Ascending aorta (tissue), 2 donors: Measurements from ENCODE around the gene ARSG. TPM values are rescaled to one million over a fixed set of nuclear protein-coding genes. Genes with fewer than 3 reads are reported as not detected.
"Not testable (repeated sequence)": the region's sequence is repeated elsewhere in the genome, so short reads cannot be mapped to it uniquely, and the experiment has no call there.

ENCODE experiments used
- DNase-seq, 2 donors: peaks; one replicate each; pipeline ENCODE4 v3.0.0-alpha.2; 2019; ENCODE audit warnings: low spot score in 2 of 2
- H3K27ac ChIP-seq, 2 donors: fragments of 200-600 bp; sonication (generic); one replicate each; pipeline ENCODE4 v1.5.1; 2016 to 2017; ENCODE audit warnings: mild to moderate bottlenecking in 1 of 2
- H3K27me3 ChIP-seq: fragments of 200-600 bp; sonication (generic); one replicate; pipeline ENCODE4 v1.5.1; 2017
- H3K36me3 ChIP-seq, 2 donors: fragments of 200-600 bp; sonication (generic); one replicate each; pipeline ENCODE4 v1.5.1; 2016
- H3K4me1 ChIP-seq, 2 donors: fragments of 200-600 bp; sonication (generic); one replicate each; pipeline ENCODE4 v1.5.1; 2016 to 2017; ENCODE audit warnings: mild to moderate bottlenecking in 1 of 2
- H3K4me3 ChIP-seq, 2 donors: fragments of 200-600 bp; sonication (generic); one replicate each; pipeline ENCODE4 v1.5.1; 2016 to 2017; ENCODE audit warnings: mild to moderate bottlenecking in 1 of 2
- H3K9me3 ChIP-seq, 2 donors: fragments of 200-600 bp; sonication (generic); one replicate each; pipeline ENCODE4 v1.5.1; 2016
- CTCF ChIP-seq, 3 experiments: fragments of 200-600 bp in 2 of 3; fragments of 450-650 bp in 1 of 3; sonication (generic) in 2 of 3; IDR thresholded peaks; one replicate each; pipeline ENCODE4 v1.5.1; 2016 to 2019; ENCODE audit warnings: antibody characterized with exemption in 3 of 3, mild to moderate bottlenecking in 1 of 3, moderate library complexity in 1 of 3
- intact Hi-C: fragments of 100-400 bp; cut with DNase I; formaldehyde crosslinking; loops from one replicate; pipeline ENCODE4 v1.15.1; 2023
- total RNA-seq: library from RNA; depleted of rRNA; stranded (reverse); fragments of >200 nt; gene quantifications from one replicate; pipeline ENCODE4 v1.1.0, GENCODE V29; 2016

The ARSG gene
- total RNA-seq, 1 donor from 2014 or later: 7.3 TPM

- intact Hi-C loops: no loop called here
- peak; percentile 32 to 68 for DNase-seq
- no peaks in the 10 kb centered on the region for H3K27me3 ChIP-seq
- no peaks in the 10 kb centered on the region for H3K4me1 ChIP-seq
- H3K4me3 ChIP-seq: no peak overlapping the region
- H3K36me3 ChIP-seq: no peaks in the 10 kb centered on the region
- TF ChIP-seq CTCF (IDR thresholded peaks at IDR 0.05): no peak
- H3K27ac ChIP-seq: no peak overlapping the region
- H3K9me3 ChIP-seq: no peaks in the 10 kb centered on the region
Measured at GRCh38 chr17:68346448-68346847, 55.2 kb downstream of the ARSG start.

DNA sequence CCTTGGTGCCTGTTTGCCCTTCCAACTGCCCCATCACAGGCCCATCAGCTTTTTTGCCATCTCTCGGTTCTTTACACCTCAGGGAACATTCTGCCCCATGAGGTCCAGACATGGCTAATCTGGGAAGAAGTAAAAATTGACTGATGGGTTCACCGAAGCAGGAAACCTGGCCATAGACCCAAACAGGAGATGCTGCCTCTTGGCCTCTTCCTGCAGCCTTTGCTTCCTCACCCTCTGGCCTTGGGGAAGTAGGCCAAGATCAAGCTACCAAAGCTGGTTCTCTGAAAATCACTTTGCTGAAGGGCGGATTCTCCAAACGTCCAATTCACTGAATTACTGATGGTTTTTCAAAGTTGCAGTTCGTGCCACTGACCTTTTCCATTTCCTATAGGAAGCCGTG, 56.1 kb downstream of the ARSG start:
- H3K27me3 ChIP-seq: no peaks in the 10 kb centered on the region
- DNase-seq: no peak
- no peak overlapping the region for H3K27ac ChIP-seq
- no peaks in the 10 kb centered on the region for H3K9me3 ChIP-seq
- no peak for TF ChIP-seq CTCF (IDR thresholded peaks at IDR 0.05)
- no peak overlapping the region for H3K4me3 ChIP-seq
- H3K36me3 ChIP-seq: no peaks in the 10 kb centered on the region
- intact Hi-C loops: no loop called here
- no peaks in the 10 kb centered on the region for H3K4me1 ChIP-seq

DNA sequence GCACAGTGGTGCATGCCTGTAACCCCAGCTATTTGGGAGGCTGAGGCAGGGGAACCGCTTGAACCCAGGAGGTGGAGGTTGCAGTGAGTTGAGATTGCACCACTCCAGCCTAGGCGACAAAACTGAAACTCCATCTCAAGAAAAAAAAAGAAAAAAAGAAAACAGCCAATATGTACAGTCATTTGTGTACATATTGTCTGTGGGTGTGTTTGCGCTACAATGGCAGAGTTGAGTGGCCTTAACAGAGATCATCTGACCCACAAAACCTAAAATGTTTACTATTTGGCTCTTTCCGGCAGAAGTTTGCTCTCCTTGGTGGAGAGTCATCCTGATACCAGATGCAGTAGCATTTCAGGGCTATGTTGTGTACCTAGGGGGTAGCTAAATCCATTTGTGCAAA, 57.9 kb downstream of the ARSG start:
- Histone ChIP-seq H3K4me3 (no peak overlapping the region), H3K9me3 (no peaks in the 10 kb centered on the region), H3K27me3 (no peaks in the 10 kb centered on the region), H3K4me1 (no peaks in the 10 kb centered on the region), H3K36me3 (no peaks in the 10 kb centered on the region), H3K27ac (no peak overlapping the region)
- intact Hi-C loops: no loop called here
- DNase-seq: no peak
- TF ChIP-seq CTCF (IDR thresholded peaks at IDR 0.05): no peak

- Histone ChIP-seq H3K27ac (no peak overlapping the region), H3K4me1 (peaks cover 0 to 2% of the 10 kb centered on the region in 2 donors), H3K36me3 (no peaks in the 10 kb centered on the region), H3K27me3 (no peaks in the 10 kb centered on the region), H3K4me3 (no peak overlapping the region), H3K9me3 (no peaks in the 10 kb centered on the region)
- intact Hi-C loops: no loop called here
- DNase-seq: no peak
- TF ChIP-seq CTCF (IDR thresholded peaks at IDR 0.05): no peak
Measured at GRCh38 chr17:68351395-68351794, 60.1 kb downstream of the ARSG start.

- no peak for DNase-seq
- Histone ChIP-seq H3K27me3 (no peaks in the 10 kb centered on the region), H3K27ac (no peak overlapping the region), H3K36me3 (no peaks in the 10 kb centered on the region), H3K4me1 (peaks cover 0 to 2% of the 10 kb centered on the region in 2 donors), H3K9me3 (no peaks in the 10 kb centered on the region), H3K4me3 (no peak overlapping the region)
- no peak for TF ChIP-seq CTCF (IDR thresholded peaks at IDR 0.05)
- intact Hi-C loops: no loop called here
Measured at GRCh38 chr17:68352041-68352440, 60.7 kb downstream of the ARSG start.

DNA sequence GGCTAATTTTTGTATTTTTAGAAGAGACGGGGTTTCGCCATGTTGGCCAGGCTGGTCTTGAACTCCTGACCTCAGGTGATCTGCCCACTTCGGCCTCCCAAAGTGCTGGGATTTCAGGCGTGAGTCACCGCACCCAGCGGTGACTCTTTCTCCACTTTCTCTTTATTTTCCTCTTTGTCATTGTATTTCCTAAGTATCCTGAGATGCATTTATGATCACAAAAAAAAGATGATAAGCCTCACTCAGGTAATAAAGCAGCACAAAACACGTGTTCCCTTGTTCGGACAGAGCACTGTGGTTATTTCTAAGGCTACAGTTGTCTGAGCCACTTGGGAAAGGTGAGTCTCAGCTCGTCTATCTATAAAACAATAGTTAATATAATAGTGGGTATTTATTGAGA, 61.4 kb downstream of the ARSG start:
- H3K4me3 ChIP-seq, H3K4me1 ChIP-seq, DNase-seq, intact Hi-C loops, H3K9me3 ChIP-seq, H3K27ac ChIP-seq, H3K27me3 ChIP-seq, H3K36me3 ChIP-seq: not testable (repeated sequence)
